ENCODE results near the gene PWWP2B.

DNA sequence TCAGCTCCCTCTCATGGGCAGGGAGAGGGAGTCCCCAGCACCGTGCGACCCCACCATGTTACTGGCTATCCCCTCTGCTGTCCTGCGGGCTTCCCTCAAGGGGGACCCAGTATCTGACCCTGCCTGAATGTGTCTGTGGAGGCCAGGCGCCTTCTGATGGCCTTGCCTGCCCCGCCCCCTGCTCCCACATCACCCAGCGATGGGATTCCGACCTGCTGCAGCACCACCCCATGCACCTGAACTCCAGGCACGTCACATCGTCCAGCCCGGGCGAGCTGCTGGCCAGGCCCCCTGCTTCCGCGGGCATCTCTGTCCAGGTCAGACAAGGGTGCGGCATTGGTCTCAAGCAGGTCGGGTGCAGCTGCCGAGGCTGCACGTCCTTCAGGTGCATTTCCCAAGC lies 46.1 kb upstream of the PWWP2B start:
- TF ChIP-seq POLR2AphosphoS5 (IDR thresholded peaks at IDR 0.05; ENCODE audit: low read depth, low read length) (no peak), POLR2A (IDR thresholded peaks at IDR 0.05; ENCODE audit: low read depth, low read length) (no peak)

All from GM12892 (cell line).